A549 treated with RU486 at 1 μM for 4 hours (cell line): Measurements from ENCODE around the gene ARMC7. TPM values are rescaled to one million over a fixed set of nuclear protein-coding genes. Genes with fewer than 3 reads are reported as not detected.

Experiments used
- total RNA-seq: library from RNA; stranded (reverse); fragments of 200-300 nt; extraction: Qiagen RNA extraction; gene quantifications from 5 replicates; pipeline ENCODE4 v1.2.3, GENCODE V29; 2022; ENCODE audit warnings: low read depth

ARMC7 gene
- 17.1 to 22.7 TPM (median 18.6 TPM) in 5 replicates for total RNA-seq

GRCh38 chr17:75109407-75110233 lies at the start of gene ARMC7:
Gene ARMC7, plus strand, starts transcription at chr17:75109969. Its CDS starts 320 bp downstream, at chr17:75110289.

GRCh38 chr17:75087558-75088453 lies 22.0 kb upstream of the ARMC7 start, which contains the start of gene SLC16A5:
Gene SLC16A5, plus strand, starts transcription at chr17:75087954. Its CDS starts 5,683 bp downstream, at chr17:75093637.

GRCh38 chr17:75131278-75132017 lies 21.7 kb downstream of the ARMC7 start, which contains the start of gene NT5C:
Gene NT5C, minus strand, starts transcription at chr17:75131742. Its CDS starts 35 bp downstream, at chr17:75131707.

DNA sequence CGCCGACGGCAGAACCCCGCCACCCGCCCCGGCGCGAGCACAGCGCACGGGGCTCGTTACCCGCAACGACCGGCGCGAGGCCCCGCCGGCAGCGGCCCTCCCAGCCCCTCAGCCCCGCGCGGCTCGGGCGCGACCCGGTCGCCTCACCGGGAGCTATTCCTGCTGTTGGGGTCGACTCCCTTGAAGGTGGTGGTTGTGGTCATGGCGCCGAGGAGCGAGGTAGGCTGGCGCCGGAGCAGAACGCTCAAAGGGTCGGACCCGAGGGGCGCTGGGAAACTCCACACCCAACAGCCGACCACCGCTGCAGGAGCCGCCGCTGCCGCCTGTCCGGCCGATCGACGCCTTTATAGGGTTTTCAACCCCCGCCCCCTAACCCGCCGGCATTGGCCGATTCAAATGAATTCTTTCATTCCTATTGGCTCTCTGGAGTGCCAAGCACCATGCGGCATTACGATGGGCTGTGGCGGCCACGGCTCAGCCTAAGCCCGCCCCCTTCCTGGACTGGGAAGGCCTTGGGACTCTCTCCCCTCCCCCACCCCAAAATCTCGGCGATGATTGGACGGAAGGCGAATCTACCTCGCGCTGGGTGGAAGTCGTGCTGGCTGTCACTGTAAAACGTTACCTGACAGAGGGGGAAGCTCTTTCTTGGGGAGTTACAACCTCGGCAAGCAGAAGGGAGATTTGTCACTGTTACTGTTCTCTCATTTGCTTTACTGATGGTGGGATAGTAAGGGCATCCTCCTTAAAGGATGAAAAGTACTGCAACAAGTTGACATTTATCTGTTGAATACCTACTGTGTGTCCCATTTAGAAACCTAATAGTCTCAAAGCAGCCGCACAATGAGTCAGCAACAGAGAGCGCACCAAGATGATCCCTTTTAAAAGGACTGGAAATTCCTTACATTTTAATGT lies 44.7 kb downstream of the ARMC7 start, which contains the start of gene JPT1:
JPT1 (minus strand) TSS at position 318 of the 912 bp plus-strand sequence; CDS start at position 203, 115 bp downstream.

Other genes starting within 250 kb of the ARMC7 start
- gene FDXR, start 237.0 kb upstream of the ARMC7 start, total RNA-seq = 42.6 to 65.7 TPM (median 63.3 TPM) in 5 replicates
- 0.07 TPM in 1 of 5 replicates, not detected in the others for gene FADS6, start 216.3 kb upstream of the ARMC7 start, total RNA-seq
- gene USH1G, start 186.7 kb upstream of the ARMC7 start, total RNA-seq = 0.07 TPM in 3 of 5 replicates, not detected in the others
- gene OTOP2, start 185.7 kb upstream of the ARMC7 start, total RNA-seq = 0.07 to 0.11 TPM in 2 of 5 replicates, not detected in the others
- not detected in 5 replicates for gene OTOP3, start 174.1 kb upstream of the ARMC7 start, total RNA-seq
- 6.1 to 9.2 TPM (median 9.0 TPM) in 5 replicates for gene HID1, start 137.2 kb upstream of the ARMC7 start, total RNA-seq
- 35.6 to 53.4 TPM (median 48.8 TPM) in 5 replicates for gene CDR2L, start 122.3 kb upstream of the ARMC7 start, total RNA-seq
- 76.3 to 88.4 TPM (median 82.0 TPM) in 5 replicates for gene MRPL58, start 97.3 kb upstream of the ARMC7 start, total RNA-seq
- gene ATP5PD, start 63.0 kb upstream of the ARMC7 start, total RNA-seq = 461 to 594 TPM (median 516 TPM) in 5 replicates
- gene KCTD2, start 62.7 kb upstream of the ARMC7 start, total RNA-seq = 28.0 to 30.8 TPM (median 29.8 TPM) in 5 replicates
- 22.1 to 37.5 TPM (median 30.9 TPM) in 5 replicates for gene SLC16A5, start 22.0 kb upstream of the ARMC7 start, total RNA-seq
- gene NT5C, start 21.8 kb downstream of the ARMC7 start, total RNA-seq = 82.9 to 136 TPM (median 131 TPM) in 5 replicates
- 699 to 981 TPM (median 832 TPM) in 5 replicates for gene JPT1, start 44.5 kb downstream of the ARMC7 start, total RNA-seq
- gene SUMO2, start 73.0 kb downstream of the ARMC7 start, total RNA-seq = 369 to 399 TPM (median 390 TPM) in 5 replicates
- 84.5 to 125 TPM (median 100 TPM) in 5 replicates for gene NUP85, start 95.7 kb downstream of the ARMC7 start, total RNA-seq
- 22.7 to 29.3 TPM (median 27.7 TPM) in 5 replicates for gene GGA3, start 151.6 kb downstream of the ARMC7 start, total RNA-seq
- gene MRPS7, start 151.9 kb downstream of the ARMC7 start, total RNA-seq = 143 to 203 TPM (median 172 TPM) in 5 replicates
- 32.8 to 37.8 TPM (median 37.2 TPM) in 5 replicates for gene MIF4GD, start 161.3 kb downstream of the ARMC7 start, total RNA-seq
- 18.2 to 25.0 TPM (median 21.2 TPM) in 5 replicates for gene SLC25A19, start 179.5 kb downstream of the ARMC7 start, total RNA-seq